ENCODE data around the gene RHOU.
"Not testable (repeated sequence)": the region's sequence is repeated elsewhere in the genome, so short reads cannot be mapped to it uniquely, and the experiment has no call there.

RHOU gene

GRCh38 chr1:228760979-228761378 is 25.7 kb downstream of the RHOU start:
- DNase-seq (ENCODE audit: low read depth), result no peak

- no peak for DNase-seq (ENCODE audit: low read depth)
Observed at GRCh38 chr1:228763561-228763960, 28.3 kb downstream of the RHOU start.

GRCh38 chr1:228765168-228765946 is 30.1 kb downstream of the RHOU start:
- DNase-seq (ENCODE audit: low read depth), result no peak

- DNase-seq (ENCODE audit: low read depth), result no peak
Observed at GRCh38 chr1:228766788-228767187, 31.5 kb downstream of the RHOU start.

- no peak for DNase-seq (ENCODE audit: low read depth)
Observed at GRCh38 chr1:228767636-228768354, 32.5 kb downstream of the RHOU start.

GRCh38 chr1:228768355-228769000 is 33.2 kb downstream of the RHOU start:
- no peak for DNase-seq (ENCODE audit: low read depth)

GRCh38 chr1:228770779-228771223 is 35.5 kb downstream of the RHOU start:
- DNase-seq (ENCODE audit: low read depth), result no peak

- no peak for DNase-seq (ENCODE audit: low read depth)
Observed at GRCh38 chr1:228772516-228773212, 37.4 kb downstream of the RHOU start.

GRCh38 chr1:228775946-228776345 is 40.7 kb downstream of the RHOU start:
- not testable (repeated sequence) for DNase-seq (ENCODE audit: low read depth)

GRCh38 chr1:228776449-228776848 is 41.2 kb downstream of the RHOU start:
- no peak for DNase-seq (ENCODE audit: low read depth)

- no peak for DNase-seq (ENCODE audit: low read depth)
Observed at GRCh38 chr1:228777236-228777635, 42.0 kb downstream of the RHOU start.

GRCh38 chr1:228778026-228778425 is 42.7 kb downstream of the RHOU start:
- no peak for DNase-seq (ENCODE audit: low read depth)

GRCh38 chr1:228778466-228778865 is 43.2 kb downstream of the RHOU start:
- no peak for DNase-seq (ENCODE audit: low read depth)

GRCh38 chr1:228778961-228779360 is 43.7 kb downstream of the RHOU start:
- DNase-seq (ENCODE audit: low read depth), result no peak

GRCh38 chr1:228781161-228781808 is 46.0 kb downstream of the RHOU start:
- DNase-seq (ENCODE audit: low read depth), result no peak

- DNase-seq (ENCODE audit: low read depth), result no peak
Observed at GRCh38 chr1:228781809-228782661, 46.8 kb downstream of the RHOU start.

GRCh38 chr1:228782662-228783417 is 47.6 kb downstream of the RHOU start:
- no peak for DNase-seq (ENCODE audit: low read depth)

- no peak for DNase-seq (ENCODE audit: low read depth)
Observed at GRCh38 chr1:228783418-228784040, 48.2 kb downstream of the RHOU start.

GRCh38 chr1:228784181-228784580 is 48.9 kb downstream of the RHOU start:
- no peak for DNase-seq (ENCODE audit: low read depth)

All from GM04504 (cell line).